Measurements from ENCODE around the gene SGK1. TPM values are rescaled to one million over a fixed set of nuclear protein-coding genes. Genes with fewer than 3 reads are reported as not detected.

The SGK1 gene
- total and polyA plus RNA-seq, 12 donors: 86.0 to 685 (median 192) TPM

DNA sequence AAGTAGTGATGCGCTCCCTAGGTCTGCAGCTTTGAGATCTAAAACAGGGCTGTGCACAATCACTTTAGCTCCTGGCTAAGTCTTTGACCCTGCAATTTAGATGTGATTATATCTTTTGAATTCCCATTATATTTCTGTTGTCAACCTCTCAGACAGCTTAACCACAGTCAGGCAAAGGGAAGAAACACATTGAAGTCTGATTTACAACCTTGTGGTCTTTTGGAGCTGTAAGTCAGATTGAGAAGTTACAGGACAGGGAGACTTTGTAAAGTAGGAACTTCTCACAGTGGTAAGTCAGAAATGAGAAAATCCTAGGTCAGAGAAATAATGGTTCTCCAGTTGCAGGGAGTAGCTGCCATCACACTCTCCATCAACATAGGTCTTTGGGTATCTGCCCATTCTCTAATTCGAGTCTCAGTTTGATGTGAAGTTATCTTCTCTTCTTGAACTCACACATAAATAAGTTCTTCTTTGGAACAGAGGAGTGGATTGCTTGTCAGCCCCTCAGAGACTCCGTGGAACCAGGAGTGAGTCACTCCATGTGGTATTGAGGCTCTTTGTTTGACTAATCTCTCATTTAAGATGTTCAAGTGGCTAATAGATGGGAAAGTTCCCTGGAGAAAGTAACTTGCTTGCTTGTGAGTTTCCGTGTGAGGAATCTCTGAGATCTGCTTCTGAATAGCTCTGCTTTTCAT, 35.0 kb upstream of the SGK1 start:
- WGBS, 4 donors: 72 to 88% (median 79%) methylated on average over 4 of the region's 4 CpGs
- no peaks in the 10 kb centered on the region for H3K27me3 ChIP-seq
- H3K27ac ChIP-seq: no peak overlapping the region
- no peak for DNase-seq
- TF ChIP-seq, protein P1, sequence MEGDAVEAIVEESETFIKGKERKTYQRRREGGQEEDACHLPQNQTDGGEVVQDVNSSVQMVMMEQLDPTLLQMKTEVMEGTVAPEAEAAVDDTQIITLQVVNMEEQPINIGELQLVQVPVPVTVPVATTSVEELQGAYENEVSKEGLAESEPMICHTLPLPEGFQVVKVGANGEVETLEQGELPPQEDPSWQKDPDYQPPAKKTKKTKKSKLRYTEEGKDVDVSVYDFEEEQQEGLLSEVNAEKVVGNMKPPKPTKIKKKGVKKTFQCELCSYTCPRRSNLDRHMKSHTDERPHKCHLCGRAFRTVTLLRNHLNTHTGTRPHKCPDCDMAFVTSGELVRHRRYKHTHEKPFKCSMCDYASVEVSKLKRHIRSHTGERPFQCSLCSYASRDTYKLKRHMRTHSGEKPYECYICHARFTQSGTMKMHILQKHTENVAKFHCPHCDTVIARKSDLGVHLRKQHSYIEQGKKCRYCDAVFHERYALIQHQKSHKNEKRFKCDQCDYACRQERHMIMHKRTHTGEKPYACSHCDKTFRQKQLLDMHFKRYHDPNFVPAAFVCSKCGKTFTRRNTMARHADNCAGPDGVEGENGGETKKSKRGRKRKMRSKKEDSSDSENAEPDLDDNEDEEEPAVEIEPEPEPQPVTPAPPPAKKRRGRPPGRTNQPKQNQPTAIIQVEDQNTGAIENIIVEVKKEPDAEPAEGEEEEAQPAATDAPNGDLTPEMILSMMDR (IDR thresholded peaks at IDR 0.05): no peak
- TF ChIP-seq POLR2A (IDR thresholded peaks at IDR 0.05): no peak
- no peak overlapping the region for H3K4me3 ChIP-seq
- H3K9me3 ChIP-seq (replicated peaks in 1 of 3): no peaks in the 10 kb centered on the region
- peaks cover 0 to under 1% of the 10 kb centered on the region in 2 donors for H3K4me1 ChIP-seq (replicated peaks in 1 of 2)
- intact Hi-C loops (cut with DNase I): no loop called here
- no peaks in the 10 kb centered on the region for H3K36me3 ChIP-seq (replicated peaks in 1 of 2)

DNA sequence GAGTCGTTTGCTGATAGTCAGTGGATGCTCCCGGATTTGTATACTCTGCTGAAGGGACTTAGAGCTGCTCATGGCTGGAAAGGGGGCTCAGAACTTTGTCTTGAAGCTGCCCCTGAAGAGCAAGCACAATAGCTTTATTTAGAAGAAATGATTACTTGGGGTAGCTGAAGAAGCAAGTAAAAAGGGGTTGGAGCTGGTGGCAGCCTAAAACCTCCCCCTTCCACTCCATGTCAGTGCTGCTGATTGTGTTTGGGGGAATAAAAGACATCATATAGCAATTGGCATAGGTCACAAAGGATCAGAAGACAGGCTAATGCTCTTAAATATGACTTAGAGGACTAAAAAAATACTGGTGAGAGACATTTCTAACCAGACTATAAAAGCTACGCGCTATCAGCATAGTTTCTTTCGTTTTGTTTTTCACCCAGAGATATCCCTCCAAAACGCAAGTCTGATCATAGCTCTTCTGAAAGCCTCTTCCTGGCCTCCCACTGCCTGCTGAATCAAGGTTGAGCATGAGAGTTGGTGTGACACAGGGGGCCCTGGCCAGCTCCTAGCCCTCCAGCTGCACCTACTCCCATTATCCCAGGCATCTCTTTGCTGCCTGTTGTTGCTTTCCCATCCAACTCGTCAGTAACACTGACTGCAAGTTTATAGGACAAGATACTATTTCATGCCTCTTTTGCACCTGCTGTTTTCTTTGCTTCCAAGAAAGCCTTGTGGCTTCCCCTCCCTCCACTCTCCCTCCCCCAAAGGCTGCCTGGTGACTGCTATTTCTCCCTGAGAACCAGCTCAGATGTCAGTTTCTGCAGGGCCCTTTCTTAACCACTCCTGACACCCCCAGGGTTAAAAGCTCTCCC, 33.9 kb upstream of the SGK1 start:
- Histone ChIP-seq H3K4me3 (no peak overlapping the region), H3K36me3 (replicated peaks in 1 of 2) (no peaks in the 10 kb centered on the region), H3K4me1 (replicated peaks in 1 of 2) (peaks cover 0 to 10% of the 10 kb centered on the region in 2 donors), H3K27me3 (no peaks in the 10 kb centered on the region), H3K9me3 (replicated peaks in 1 of 3) (no peaks in the 10 kb centered on the region), H3K27ac (no peak overlapping the region)
- TF ChIP-seq POLR2A (IDR thresholded peaks at IDR 0.05): no peak
- TF ChIP-seq, protein P1 (IDR thresholded peaks at IDR 0.05): no peak
- 72 to 87% (median 83%) methylated on average over 7 of the region's 7 CpGs for WGBS, 4 donors
- DNase-seq: no peak
- intact Hi-C loops (cut with DNase I): no loop called here

DNA sequence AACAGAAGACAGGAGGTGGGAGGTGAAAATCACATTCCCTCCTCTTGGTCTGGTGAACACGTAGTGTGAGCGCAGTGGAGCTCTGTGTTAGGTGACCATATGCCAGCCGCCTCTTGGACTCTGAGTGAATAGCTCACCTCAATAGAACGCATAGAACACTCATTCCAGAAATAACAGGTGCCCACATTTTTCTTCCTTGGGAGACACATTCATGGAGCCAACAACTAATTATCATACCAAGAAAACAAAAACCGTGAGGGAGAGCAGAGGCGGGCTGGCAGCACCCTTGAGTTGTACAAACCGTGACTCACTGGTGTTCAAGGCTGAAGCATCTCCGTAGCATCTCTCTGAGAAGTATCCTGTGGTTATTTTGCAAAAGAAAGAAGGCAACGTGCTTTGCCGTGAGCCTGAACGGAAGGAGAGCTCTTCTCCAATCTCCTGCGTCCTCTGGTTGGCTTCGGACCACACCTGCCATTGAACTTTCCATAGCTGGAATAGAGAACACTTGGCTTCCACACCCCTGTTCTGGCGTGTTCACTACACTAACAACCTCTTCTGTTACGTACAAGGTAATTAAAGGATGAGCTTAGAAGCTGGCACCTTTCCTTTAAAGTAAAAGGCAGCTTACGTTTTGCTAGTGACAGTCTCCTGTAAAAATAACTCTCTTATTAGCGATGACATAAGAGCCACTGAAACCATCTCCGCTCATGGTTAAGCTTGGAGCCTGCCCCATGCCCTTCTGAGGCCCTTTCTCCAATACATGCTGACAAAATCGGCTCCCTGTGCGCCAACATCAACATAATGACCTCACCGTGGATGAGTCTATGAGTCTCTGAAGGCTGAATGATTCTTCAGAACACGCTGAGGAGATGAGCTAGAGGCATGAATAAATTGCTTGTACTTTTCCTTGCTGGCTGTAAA, 30.2 kb upstream of the SGK1 start:
- Histone ChIP-seq H3K4me1 (replicated peaks in 1 of 2) (peaks cover 0 to 10% of the 10 kb centered on the region in 2 donors), H3K27me3 (no peaks in the 10 kb centered on the region), H3K36me3 (replicated peaks in 1 of 2) (no peaks in the 10 kb centered on the region), H3K27ac (peak overlapping the region in 3 of 5 donors; percentile 22 to 74 (median 70)), H3K4me3 (no peak overlapping the region), H3K9me3 (replicated peaks in 1 of 3) (no peaks in the 10 kb centered on the region)
- peak; percentile 49 to 77 (median 65) for DNase-seq
- intact Hi-C loops (cut with DNase I): no loop called here
- peak in 1 of 2 donors; percentile 25 for TF ChIP-seq POLR2A (IDR thresholded peaks at IDR 0.05)
- TF ChIP-seq, protein P1 (IDR thresholded peaks at IDR 0.05): no peak
- WGBS, 4 donors: 57 to 67% (median 62%) methylated on average over 21 to 22 of the region's 22 CpGs
